H9 (cell line): ENCODE results near the gene AATF. TPM values are rescaled to one million over a fixed set of nuclear protein-coding genes. Genes with fewer than 3 reads are reported as not detected.

Experiments
- DNase-seq: peaks from one replicate; pipeline ENCODE4 v3.0.0-alpha.2; 2017
- H2AFZ ChIP-seq: one replicate; pipeline ENCODE4 v1.6.1; 2013; ENCODE audit warnings: mild to moderate bottlenecking, low read length, control low read depth, moderate library complexity
- H2AK5ac ChIP-seq: 2 replicates; pipeline ENCODE4 v1.6.1; 2013; ENCODE audit warnings: low read length, control low read depth, mixed read lengths; ENCODE audit not compliant: insufficient read length
- H2BK120ac ChIP-seq: one replicate; pipeline ENCODE4 v1.6.1; 2013; ENCODE audit warnings: low read depth, mild to moderate bottlenecking, low read length, control low read depth, inconsistent platforms; ENCODE audit not compliant: poor library complexity, severe bottlenecking
- H2BK12ac ChIP-seq: 2 replicates; pipeline ENCODE4 v1.6.1; 2013; ENCODE audit warnings: low read length, control low read depth, mixed read lengths, low read depth; ENCODE audit not compliant: insufficient read length
- H2BK15ac ChIP-seq: 2 replicates; pipeline ENCODE4 v1.6.1; 2013; ENCODE audit warnings: low read depth, low read length, control low read depth
- H2BK20ac ChIP-seq: one replicate; pipeline ENCODE4 v1.6.1; 2013; ENCODE audit warnings: low read depth, mild to moderate bottlenecking, low read length, control low read depth, inconsistent platforms; ENCODE audit not compliant: poor library complexity, severe bottlenecking
- H2BK5ac ChIP-seq: 2 replicates; pipeline ENCODE4 v1.6.1; 2013; ENCODE audit warnings: low read length, control low read depth, mixed read lengths; ENCODE audit not compliant: insufficient read length
- H3K14ac ChIP-seq: 2 replicates; pipeline ENCODE4 v1.6.1; 2013; ENCODE audit warnings: low read length, control low read depth; ENCODE audit not compliant: insufficient read depth
- H3K18ac ChIP-seq: 2 replicates; pipeline ENCODE4 v1.6.1; 2013; ENCODE audit warnings: low read depth, mild to moderate bottlenecking, mixed read lengths, low read length, control low read depth; ENCODE audit not compliant: insufficient read length
- H3K23ac ChIP-seq: 2 replicates; pipeline ENCODE4 v1.6.1; 2013; ENCODE audit warnings: low read length, control low read depth, mixed read lengths, low read depth; ENCODE audit not compliant: insufficient read length
- H3K23me2 ChIP-seq: 2 replicates; pipeline ENCODE4 v1.6.1; 2013; ENCODE audit warnings: low read depth, mild to moderate bottlenecking, mixed read lengths, low read length, control low read depth; ENCODE audit not compliant: insufficient read length, poor library complexity, severe bottlenecking
- H3K27ac ChIP-seq: 2 replicates; pipeline ENCODE4 v1.5.1; 2013; ENCODE audit warnings: low read length, control low read depth, mixed read lengths, low read depth; ENCODE audit not compliant: insufficient read length
- H3K27me3 ChIP-seq: 2 replicates; pipeline ENCODE4 v1.6.1; 2013; ENCODE audit warnings: low read length, control low read depth, inconsistent platforms; ENCODE audit not compliant: insufficient read depth
- H3K4ac ChIP-seq: 2 replicates; pipeline ENCODE4 v1.6.1; 2013; ENCODE audit warnings: low read depth, mild to moderate bottlenecking, control low read depth, inconsistent platforms, low read length, moderate library complexity
- H3K4me1 ChIP-seq: 2 replicates; pipeline ENCODE4 v1.6.1; 2013; ENCODE audit warnings: low read length, control low read depth, inconsistent platforms; ENCODE audit not compliant: insufficient read depth
- H3K4me2 ChIP-seq: 2 replicates; pipeline ENCODE4 v1.6.1; 2013; ENCODE audit warnings: low read length, control low read depth, mixed read lengths; ENCODE audit not compliant: insufficient read length, insufficient read depth
- H3K56ac ChIP-seq: 2 replicates; pipeline ENCODE4 v1.6.1; 2013; ENCODE audit warnings: low read depth, mild to moderate bottlenecking, mixed read lengths, low read length, control low read depth; ENCODE audit not compliant: insufficient read length
- H3K79me1 ChIP-seq: 2 replicates; pipeline ENCODE4 v1.6.1; 2013; ENCODE audit warnings: low read depth, mild to moderate bottlenecking, moderate library complexity, low read length, control low read depth, inconsistent platforms; ENCODE audit not compliant: insufficient read depth, poor library complexity, severe bottlenecking
- H3K79me2 ChIP-seq: 2 replicates; pipeline ENCODE4 v1.6.1; 2013; ENCODE audit warnings: low read length, control low read depth, inconsistent platforms; ENCODE audit not compliant: insufficient read depth
- H3K9ac ChIP-seq: 2 replicates; pipeline ENCODE4 v1.6.1; 2013; ENCODE audit warnings: low read length, control low read depth, mixed read lengths; ENCODE audit not compliant: insufficient read length; ENCODE audit errors: extremely low read depth
- H3K9me3 ChIP-seq: one replicate; pipeline ENCODE4 v1.6.1; 2013; ENCODE audit warnings: low read depth, low read length, inconsistent platforms; ENCODE audit not compliant: control insufficient read depth
- H3T11ph ChIP-seq: one replicate; pipeline ENCODE4 v1.6.1; 2013; ENCODE audit warnings: mild to moderate bottlenecking, low read length, control low read depth, inconsistent platforms
- H4K20me1 ChIP-seq: one replicate; pipeline ENCODE4 v1.6.1; 2013; ENCODE audit not compliant: control insufficient read depth, insufficient read length, insufficient read depth
- H4K5ac ChIP-seq: 2 replicates; pipeline ENCODE4 v1.6.1; 2013; ENCODE audit warnings: low read depth, mild to moderate bottlenecking, mixed read lengths, low read length, control low read depth; ENCODE audit not compliant: insufficient read length
- H4K8ac ChIP-seq: replicated peaks from 2 replicates; pipeline ENCODE4 v1.6.1; 2013; ENCODE audit warnings: low read length, control low read depth, mixed read lengths, low read depth; ENCODE audit not compliant: insufficient read length
- H4K91ac ChIP-seq: 2 replicates; pipeline ENCODE4 v1.6.1; 2013; ENCODE audit warnings: low read depth, mild to moderate bottlenecking, moderate library complexity, mixed read lengths, low read length, control low read depth; ENCODE audit not compliant: insufficient read length
- H3K27ac Mint-ChIP-seq, 3 experiments: 2 replicates in 2 of 3; 3 replicates in 1 of 3; pipeline ENCODE4 v1.8.0; 2020 to 2021; ENCODE audit warnings: mixed read lengths in 3 of 3, mild to moderate bottlenecking in 1 of 3, moderate library complexity in 1 of 3
- H3K27me3 Mint-ChIP-seq: 2 replicates; pipeline ENCODE4 v1.8.0; 2021; ENCODE audit warnings: low read depth, mild to moderate bottlenecking, moderate library complexity, mixed read lengths
- H3K36me3 Mint-ChIP-seq, 3 experiments: 2 replicates in 2 of 3; 3 replicates in 1 of 3; pipeline ENCODE4 v1.8.0; 2020 to 2021; ENCODE audit warnings: low read depth in 3 of 3, mixed read lengths in 3 of 3; ENCODE audit not compliant: insufficient read depth in 1 of 3
- H3K4me1 Mint-ChIP-seq, 2 experiments: 2 replicates each; pipeline ENCODE4 v1.8.0; 2020; ENCODE audit warnings: mixed read lengths in 2 of 2
- H3K4me3 Mint-ChIP-seq, 2 experiments: 2 replicates in 1 of 2; 3 replicates in 1 of 2; pipeline ENCODE4 v1.8.0; 2020 to 2021; ENCODE audit warnings: mild to moderate bottlenecking in 2 of 2, mixed read lengths in 2 of 2, moderate library complexity in 1 of 2
- H3K9me3 Mint-ChIP-seq, 2 experiments: 2 replicates in 1 of 2; 3 replicates in 1 of 2; pipeline ENCODE4 v1.8.0; 2020; ENCODE audit warnings: mild to moderate bottlenecking in 2 of 2, mixed read lengths in 2 of 2, moderate library complexity in 1 of 2
- WGBS: extraction: QIAGEN DNeasy Blood & Tissue Kit; methylation state at CpG from one replicate; pipeline ENCODE4 v1.1.7; 2013; ENCODE audit warnings: missing lambda C conversion rate, low lambda C conversion rate, mixed read lengths; ENCODE audit not compliant: insufficient read length; ENCODE audit errors: extremely low coverage; 5-methylcytosine and 5-hydroxymethylcytosine counted together
- total RNA-seq: library from RNA; stranded (reverse); gene quantifications from 2 replicates; pipeline ENCODE4 v1.2.1, GENCODE V29; 2021
- TF ChIP-seq, protein P1 (sequence below): fragments of 200-600 bp; sonication (generic); conservative IDR thresholded peaks from 3 replicates; pipeline ENCODE4 v1.8.0; 2021; ENCODE audit warnings: antibody characterized with exemption, mild to moderate bottlenecking

Gene AATF
- total RNA-seq, 1 experiment from 2014 or later, result 69.6 TPM

DNA sequence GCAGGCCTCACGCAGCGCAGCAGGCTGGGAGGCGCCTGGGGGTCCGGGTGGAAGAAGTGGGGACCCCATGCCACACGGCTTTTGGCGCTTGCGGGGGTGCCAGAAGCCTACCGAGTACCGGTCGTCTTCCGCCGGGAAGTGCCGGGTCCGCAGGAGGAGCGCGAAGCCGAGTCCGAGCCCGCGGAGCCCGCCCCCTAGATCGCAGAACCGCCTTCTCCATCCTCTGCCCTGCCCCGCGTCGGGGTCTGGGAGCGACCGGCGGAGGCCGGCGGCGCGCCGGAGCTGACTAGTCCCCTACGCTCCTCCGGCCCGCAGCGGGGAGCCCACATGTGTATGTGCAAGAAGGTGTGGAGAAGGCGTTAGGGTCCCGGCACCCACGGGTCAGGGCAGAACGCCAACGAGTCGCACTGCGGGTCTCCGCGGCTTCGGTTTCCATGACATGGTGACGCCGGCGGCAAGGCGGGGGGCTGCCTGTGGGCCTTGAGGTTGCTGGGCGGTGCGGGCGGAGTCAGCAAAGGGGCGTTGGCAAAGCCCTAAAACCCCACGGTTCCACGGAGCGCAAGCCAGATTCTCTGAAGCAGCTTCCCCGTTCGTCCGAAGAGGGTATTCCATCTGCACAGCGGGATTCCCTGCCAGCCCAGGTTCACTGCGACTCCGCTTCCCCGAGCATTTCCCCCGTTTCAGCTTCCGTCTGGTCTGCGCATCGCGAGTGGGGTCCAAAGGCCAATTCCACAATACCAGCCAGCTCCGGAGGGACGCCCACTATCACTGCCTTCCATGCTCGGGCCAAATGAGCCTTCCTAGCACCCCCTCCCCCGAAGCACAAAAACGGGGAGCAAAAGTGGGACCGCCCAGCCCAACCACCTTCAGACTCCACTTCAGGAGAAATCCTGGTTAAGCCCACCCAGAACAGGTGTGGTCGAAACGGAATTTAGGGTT is 13.8 kb upstream of the AATF start:
- peak; percentile 79 for DNase-seq
- H4K20me1 ChIP-seq, result no peaks in the 10 kb centered on the region
- no peak overlapping the region for H4K5ac ChIP-seq
- H3K9me3 ChIP-seq, result no peaks in the 10 kb centered on the region
- H3K56ac ChIP-seq, result no peak overlapping the region
- no peak overlapping the region for H2AFZ ChIP-seq
- H3K14ac ChIP-seq, result no peak overlapping the region
- Mint-ChIP-seq H3K9me3 (peaks cover 0 to 5% of the 10 kb centered on the region in 2 experiments; a peak in 1 of 5 replicates), H3K27ac (no peak overlapping the region), H3K36me3 (no peaks in the 10 kb centered on the region; a peak in 1 of 7 replicates), H3K4me3 (peak overlapping the region; percentile 57 to 91), H3K4me1 (peaks cover 67 to 81% of the 10 kb centered on the region in 2 experiments), H3K27me3 (peaks cover 100% of the 10 kb centered on the region)
- H3K4me1 ChIP-seq, result no peaks in the 10 kb centered on the region; the same call in 1 of the 2 replicates
- H2AK5ac ChIP-seq, result no peak overlapping the region
- no peak overlapping the region for H2BK12ac ChIP-seq
- TF ChIP-seq, protein P1, sequence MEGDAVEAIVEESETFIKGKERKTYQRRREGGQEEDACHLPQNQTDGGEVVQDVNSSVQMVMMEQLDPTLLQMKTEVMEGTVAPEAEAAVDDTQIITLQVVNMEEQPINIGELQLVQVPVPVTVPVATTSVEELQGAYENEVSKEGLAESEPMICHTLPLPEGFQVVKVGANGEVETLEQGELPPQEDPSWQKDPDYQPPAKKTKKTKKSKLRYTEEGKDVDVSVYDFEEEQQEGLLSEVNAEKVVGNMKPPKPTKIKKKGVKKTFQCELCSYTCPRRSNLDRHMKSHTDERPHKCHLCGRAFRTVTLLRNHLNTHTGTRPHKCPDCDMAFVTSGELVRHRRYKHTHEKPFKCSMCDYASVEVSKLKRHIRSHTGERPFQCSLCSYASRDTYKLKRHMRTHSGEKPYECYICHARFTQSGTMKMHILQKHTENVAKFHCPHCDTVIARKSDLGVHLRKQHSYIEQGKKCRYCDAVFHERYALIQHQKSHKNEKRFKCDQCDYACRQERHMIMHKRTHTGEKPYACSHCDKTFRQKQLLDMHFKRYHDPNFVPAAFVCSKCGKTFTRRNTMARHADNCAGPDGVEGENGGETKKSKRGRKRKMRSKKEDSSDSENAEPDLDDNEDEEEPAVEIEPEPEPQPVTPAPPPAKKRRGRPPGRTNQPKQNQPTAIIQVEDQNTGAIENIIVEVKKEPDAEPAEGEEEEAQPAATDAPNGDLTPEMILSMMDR, result no peak
- H3T11ph ChIP-seq, result no peak overlapping the region
- H3K4ac ChIP-seq, result no peak overlapping the region
- H2BK120ac ChIP-seq, result no peak overlapping the region
- peaks cover 87% of the 10 kb centered on the region for H3K27me3 ChIP-seq
- no peak overlapping the region for H3K27ac ChIP-seq
- H2BK5ac ChIP-seq, result no peak overlapping the region
- no peak overlapping the region for H3K9ac ChIP-seq
- H2BK20ac ChIP-seq, result no peak overlapping the region
- H4K91ac ChIP-seq, result no peak overlapping the region
- no CpG with 5 or more reads among the region's 79 CpGs for WGBS
- H4K8ac ChIP-seq, result no peak overlapping the region
- H3K79me1 ChIP-seq, result no peaks in the 10 kb centered on the region
- no peaks in the 10 kb centered on the region for H3K79me2 ChIP-seq
- no peak overlapping the region for H3K23ac ChIP-seq
- H3K4me2 ChIP-seq, result peak overlapping the region; percentile 65
- H3K18ac ChIP-seq, result no peak overlapping the region
- no peak overlapping the region for H2BK15ac ChIP-seq
- peaks cover 30% of the 10 kb centered on the region for H3K23me2 ChIP-seq
